ENCODE results near the gene HBS1L. TPM values are rescaled to one million over a fixed set of nuclear protein-coding genes. Genes with fewer than 3 reads are reported as not detected.

The HBS1L gene
- total and polyA plus RNA-seq, 10 of the 15 experiments (the other 5 are each of a cell fraction or from before 2014, with no cell fraction given) = 58.7 to 142 (median 78.8) TPM

GRCh38 chr6:135088818-135089809 lies 34.5 kb upstream of the HBS1L start (continued):
- TF ChIP-seq SRF (IDR thresholded peaks at IDR 0.05; ENCODE audit: low read depth in 2 of 2, low read length in 2 of 2) (no peak; a peak in 1 of 4 replicates), GABPA (IDR thresholded peaks at IDR 0.05; ENCODE audit: low read depth) (0 out of 2 replicates have a peak, but pooled peaks have one; percentile 41), CUX1 (IDR thresholded peaks at IDR 0.05; ENCODE audit: insufficient replicate concordance, low read depth, low read length) (peak; percentile 63), SIN3A (IDR thresholded peaks at IDR 0.05; ENCODE audit: low read depth, low read length) (no peak), MTA2 (IDR thresholded peaks at IDR 0.05; ENCODE audit: low read depth) (peak; percentile 93), RAD21 (IDR thresholded peaks at IDR 0.05; ENCODE audit: insufficient read depth, low read depth, low read length) (peak; percentile 36), HSF1 (IDR thresholded peaks at IDR 0.05; ENCODE audit: low read depth, low read length) (no peak), SREBF2 (IDR thresholded peaks at IDR 0.05; ENCODE audit: low read length) (no peak), CBFB (IDR thresholded peaks at IDR 0.05; ENCODE audit: low read depth) (peak; percentile 83), USF1 (IDR thresholded peaks at IDR 0.05; ENCODE audit: borderline replicate concordance, extremely low read length, insufficient read depth, low read depth, low read length) (no peak), BMI1 (IDR thresholded peaks at IDR 0.05; ENCODE audit: borderline replicate concordance) (no peak; the same call in none of the 2 replicates), DPF2 (IDR thresholded peaks at IDR 0.05) (peak; percentile 97), SPI1 (IDR thresholded peaks at IDR 0.05; ENCODE audit: borderline replicate concordance, insufficient read depth, low read depth, low read length) (no peak), TCF7 (IDR thresholded peaks at IDR 0.05; ENCODE audit: borderline replicate concordance) (peak; percentile 15; the same call in 1 of the 2 replicates), HDGF (IDR thresholded peaks at IDR 0.05) (no peak), MYC (IDR thresholded peaks at IDR 0.05; ENCODE audit: insufficient read depth, insufficient read length, insufficient replicate concordance, low read length, severe bottlenecking) (no peak), FOS (IDR thresholded peaks at IDR 0.05; ENCODE audit: borderline replicate concordance, extremely low read depth, insufficient read length) (no peak), SMARCA5 (IDR thresholded peaks at IDR 0.05) (0 out of 2 replicates have a peak, but pooled peaks have one; percentile 24), NFIC (IDR thresholded peaks at IDR 0.05; ENCODE audit: low read depth, low read length) (peak; percentile 96), ATF2 (IDR thresholded peaks at IDR 0.05; ENCODE audit: low read length) (peak; percentile 94)

All from GM12878 (cell line).